ENCODE data around the gene GDPD5.

GRCh38 chr11:75535071-75535470 lies 9.3 kb upstream of the GDPD5 start:
- TF ChIP-seq RAD21 (CRISPR knock-in tag; conservative IDR thresholded peaks at IDR 0.05 in 1 of 2, IDR thresholded peaks at IDR 0.05 in 1 of 2) = no peak
- no peak for TF ChIP-seq NBN (IDR thresholded peaks at IDR 0.05; ENCODE audit: low read depth)
- no peak for TF ChIP-seq TBL1XR1 (IDR thresholded peaks at IDR 0.05; ENCODE audit: low read length in 2 of 2)
- peak; percentile 83 for TF ChIP-seq ZNF592 (IDR thresholded peaks at IDR 0.05)
- TF ChIP-seq SMC3 (conservative IDR thresholded peaks at IDR 0.05; ENCODE audit: insufficient read depth, low read depth, low read length) = no peak
- no peak for TF ChIP-seq POLR2AphosphoS2 (IDR thresholded peaks at IDR 0.05; ENCODE audit: low read length)
